Activated T-cell treated with anti-CD3 and anti-CD28 coated beads for 24 hours (primary cell): ENCODE data around the gene TEPSIN.

ENCODE experiments used
- DNase-seq: peaks from one replicate; pipeline ENCODE4 v3.0.0-alpha.2; 2020; ENCODE audit warnings: low read depth

TEPSIN gene, protein sequence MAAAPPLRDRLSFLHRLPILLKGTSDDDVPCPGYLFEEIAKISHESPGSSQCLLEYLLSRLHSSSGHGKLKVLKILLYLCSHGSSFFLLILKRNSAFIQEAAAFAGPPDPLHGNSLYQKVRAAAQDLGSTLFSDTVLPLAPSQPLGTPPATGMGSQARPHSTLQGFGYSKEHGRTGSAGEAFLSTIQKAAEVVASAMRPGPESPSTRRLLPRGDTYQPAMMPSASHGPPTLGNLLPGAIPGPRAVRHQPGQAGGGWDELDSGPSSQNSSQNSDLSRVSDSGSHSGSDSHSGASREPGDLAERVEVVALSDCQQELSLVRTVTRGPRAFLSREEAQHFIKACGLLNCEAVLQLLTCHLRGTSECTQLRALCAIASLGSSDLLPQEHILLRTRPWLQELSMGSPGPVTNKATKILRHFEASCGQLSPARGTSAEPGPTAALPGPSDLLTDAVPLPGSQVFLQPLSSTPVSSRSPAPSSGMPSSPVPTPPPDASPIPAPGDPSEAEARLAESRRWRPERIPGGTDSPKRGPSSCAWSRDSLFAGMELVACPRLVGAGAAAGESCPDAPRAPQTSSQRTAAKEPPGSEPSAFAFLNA

DNA sequence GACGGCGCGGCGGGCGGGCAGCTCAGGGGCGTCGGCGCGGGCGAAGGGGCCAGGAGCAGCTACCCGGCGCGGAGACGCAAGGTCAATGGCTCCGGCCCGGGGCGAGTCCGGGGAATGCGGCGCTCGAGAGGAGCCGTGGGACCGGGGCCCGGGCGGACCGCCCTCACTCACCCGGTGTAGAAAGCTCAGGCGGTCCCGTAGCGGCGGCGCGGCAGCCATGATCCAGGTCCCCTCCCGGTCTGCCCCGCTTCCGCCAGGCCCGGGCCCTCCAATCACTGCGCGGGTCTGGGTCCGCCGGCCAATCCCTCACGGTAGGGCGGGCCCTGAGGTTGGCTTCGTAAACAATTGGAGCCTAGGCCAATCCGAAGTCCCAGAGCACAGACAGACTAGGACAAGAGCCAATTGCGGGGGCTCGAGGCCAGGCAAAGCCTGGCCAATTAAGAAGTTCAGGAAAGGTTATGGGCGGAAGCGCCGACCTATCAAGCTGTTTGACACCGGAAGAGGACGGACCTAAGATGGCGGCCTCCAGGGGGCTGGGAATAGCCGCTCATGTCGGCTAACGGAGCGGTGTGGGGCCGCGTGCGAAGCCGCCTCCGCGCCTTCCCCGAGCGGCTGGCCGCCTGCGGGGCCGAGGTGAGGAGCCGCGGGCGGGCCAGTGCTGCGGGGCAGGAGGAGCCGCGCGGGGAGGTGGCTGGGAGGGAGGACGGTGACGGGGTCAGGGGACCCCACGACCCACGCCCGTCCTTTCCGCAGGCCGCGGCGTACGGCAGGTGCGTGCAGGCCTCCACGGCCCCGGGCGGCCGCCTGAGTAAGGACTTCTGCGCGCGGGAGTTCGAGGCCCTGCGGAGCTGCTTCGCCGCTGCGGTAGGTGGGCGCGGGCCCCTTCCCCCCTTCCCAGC, at the start of gene TEPSIN, which contains the start of gene NDUFAF8:
Gene TEPSIN (minus strand): TSS at position 241 of the 899 bp plus-strand sequence. CDS start 22 bp downstream, at position 219.
Gene NDUFAF8 (plus strand): TSS at position 504 of the 899 bp plus-strand sequence. CDS start 46 bp downstream, at position 550.
- DNase-seq, result peak; percentile 92

DNA sequence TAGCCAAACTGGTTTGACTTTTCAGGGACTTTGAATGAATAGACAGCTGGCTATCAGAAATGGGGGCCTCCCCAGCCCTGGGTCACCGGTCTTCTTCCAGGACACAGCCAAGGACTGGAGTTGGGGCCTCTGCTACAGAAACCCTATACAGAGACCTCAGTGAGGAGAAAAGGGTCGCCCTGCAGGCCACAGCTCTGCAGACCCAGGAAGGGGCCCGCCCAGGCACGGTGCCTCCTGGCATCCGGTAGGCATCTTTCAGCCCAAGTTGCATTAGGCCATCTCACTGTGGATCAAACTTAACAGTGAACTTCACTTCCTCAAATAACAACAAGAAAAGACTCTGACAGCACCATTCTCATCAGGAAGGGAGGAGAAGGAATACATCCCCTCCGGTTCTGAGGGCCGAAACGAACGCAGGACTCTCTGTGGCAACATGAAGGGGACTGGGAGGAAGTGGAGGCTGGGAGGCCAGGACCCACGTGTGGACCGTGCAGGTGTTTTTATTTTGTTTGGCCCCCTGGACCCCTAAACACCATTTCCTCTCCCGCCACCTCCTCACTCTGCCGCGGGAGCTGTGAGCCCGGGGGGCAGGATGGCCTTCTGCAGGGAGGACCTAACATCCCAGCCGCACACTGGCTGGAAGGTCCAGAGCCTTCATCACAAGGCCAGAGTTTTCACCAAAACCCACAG, 49.0 kb upstream of the TEPSIN start:
- DNase-seq, result no peak

DNA sequence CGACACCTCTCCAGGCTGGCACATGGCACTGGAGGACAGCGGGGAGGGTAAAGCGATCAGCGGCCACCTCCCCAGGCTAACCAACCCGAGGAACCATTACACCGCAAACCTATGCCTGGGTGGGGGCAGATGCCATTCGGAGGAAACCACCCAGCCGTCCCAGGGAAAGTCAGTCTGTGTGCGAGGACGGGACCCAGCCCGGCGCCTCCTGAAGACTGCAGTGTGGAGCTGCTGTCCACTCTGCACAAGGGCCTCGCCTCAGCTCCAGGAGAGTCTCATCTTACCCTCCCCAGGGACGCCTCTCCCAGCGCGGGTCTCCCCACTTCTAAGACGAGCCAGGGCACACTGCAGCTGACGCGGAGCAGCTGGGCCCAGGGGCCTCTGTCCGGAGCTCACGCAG, 48.3 kb upstream of the TEPSIN start:
- no peak for DNase-seq

DNA sequence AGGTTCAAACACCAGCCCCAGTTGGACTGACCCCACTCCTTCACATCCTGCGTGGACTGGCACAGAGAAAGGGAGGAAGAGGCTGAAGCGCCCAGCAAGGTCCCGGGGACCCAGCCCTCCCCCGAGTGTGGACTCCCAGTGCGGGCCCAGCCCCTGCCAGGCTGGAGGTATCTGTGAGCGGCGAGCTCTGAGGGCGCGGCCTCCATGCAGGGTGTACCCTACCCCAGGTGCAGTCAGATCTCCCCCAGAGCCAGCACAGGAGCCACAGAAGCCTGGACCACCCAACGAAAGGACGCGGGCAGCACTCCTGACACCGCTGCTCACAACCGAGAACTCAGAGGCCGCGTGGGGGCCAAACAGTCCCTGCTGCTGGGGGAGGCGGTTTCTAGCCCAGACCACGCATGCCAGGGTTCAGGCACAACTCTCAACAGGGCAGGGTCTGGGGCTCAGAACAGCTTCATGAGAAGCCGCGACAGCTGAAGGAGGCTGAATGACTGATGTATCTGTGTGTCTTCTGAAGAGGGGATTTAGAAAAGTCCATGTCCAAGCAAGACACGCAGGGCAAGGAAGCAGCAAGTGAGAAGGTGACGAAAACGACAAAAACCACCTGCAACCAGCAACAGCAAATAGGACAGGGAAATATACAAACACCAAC, 47.8 kb upstream of the TEPSIN start:
- DNase-seq, result no peak

DNA sequence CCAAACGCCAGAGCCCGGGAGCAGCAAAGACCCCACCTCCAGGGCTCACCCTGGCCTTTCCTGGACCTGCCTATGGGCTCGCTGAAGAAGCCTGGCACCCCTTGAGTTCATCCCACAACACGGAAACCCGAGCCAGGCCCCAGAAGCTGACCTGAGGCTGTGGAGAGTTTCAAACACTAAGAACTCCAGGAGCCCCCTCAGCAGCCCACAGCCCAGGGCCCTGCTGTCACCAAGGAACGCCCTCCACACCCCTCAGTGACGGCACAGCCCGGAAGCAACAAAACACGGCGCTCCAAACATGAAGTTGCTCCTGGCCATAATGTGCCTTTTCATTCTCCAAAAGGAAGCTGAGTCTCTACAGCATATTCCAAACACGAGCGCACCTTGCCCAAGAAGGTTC, 47.0 kb upstream of the TEPSIN start:
- no peak for DNase-seq

DNA sequence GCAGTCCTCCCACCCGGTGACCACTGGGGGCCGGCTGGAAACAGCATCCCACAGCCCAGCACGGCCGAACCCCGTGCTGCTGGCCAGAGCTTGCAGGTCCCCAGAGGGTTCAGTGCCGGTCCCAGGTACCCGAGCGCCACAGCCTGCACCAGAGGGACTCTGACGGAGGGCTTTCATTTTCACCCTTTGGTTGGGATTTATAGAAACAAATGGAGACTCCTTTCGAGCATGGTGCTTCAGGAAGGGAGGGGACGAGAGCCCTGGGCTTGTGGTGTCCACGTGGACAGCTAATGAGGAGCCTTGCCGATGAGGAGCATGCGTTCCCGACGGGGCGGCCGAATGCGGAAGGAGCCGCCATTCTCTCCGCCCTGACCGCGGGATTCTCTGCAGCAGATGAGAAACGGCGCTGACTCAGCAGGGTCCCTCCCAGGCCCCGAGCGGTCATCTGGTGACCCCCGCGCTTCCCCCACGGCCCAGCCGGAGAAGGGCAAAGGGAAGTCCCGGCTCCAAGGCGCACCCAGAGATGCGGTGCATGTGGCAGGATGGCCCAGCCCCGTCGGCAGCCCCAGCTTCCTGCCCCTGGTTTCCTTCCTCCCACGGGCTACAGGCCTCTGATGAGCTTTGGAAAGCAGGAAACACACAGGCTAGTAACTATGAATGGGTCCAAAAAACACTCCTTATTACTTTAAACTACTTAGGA, 46.5 kb upstream of the TEPSIN start:
- peak; percentile 50 for DNase-seq

DNA sequence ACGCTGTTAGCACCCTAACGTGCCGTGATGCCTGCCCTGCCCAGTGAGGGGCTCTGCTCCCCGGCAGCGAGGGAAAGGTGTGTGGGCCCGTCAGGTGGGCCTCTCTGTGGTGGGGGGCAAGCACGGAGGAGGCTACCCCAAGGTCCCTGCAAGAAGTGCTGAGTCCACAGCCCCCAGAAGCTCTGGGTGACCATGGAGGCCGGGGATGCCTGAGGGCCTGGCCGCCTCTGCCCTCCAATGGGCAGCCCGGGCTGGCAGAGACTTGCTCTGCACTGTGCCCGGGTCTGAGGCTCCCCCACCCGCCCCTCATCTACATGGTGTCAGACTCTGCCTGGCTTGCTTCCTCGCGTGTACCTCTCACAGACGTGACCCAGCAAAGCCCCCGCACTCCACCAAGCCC, 44.0 kb upstream of the TEPSIN start:
- no peak for DNase-seq

DNA sequence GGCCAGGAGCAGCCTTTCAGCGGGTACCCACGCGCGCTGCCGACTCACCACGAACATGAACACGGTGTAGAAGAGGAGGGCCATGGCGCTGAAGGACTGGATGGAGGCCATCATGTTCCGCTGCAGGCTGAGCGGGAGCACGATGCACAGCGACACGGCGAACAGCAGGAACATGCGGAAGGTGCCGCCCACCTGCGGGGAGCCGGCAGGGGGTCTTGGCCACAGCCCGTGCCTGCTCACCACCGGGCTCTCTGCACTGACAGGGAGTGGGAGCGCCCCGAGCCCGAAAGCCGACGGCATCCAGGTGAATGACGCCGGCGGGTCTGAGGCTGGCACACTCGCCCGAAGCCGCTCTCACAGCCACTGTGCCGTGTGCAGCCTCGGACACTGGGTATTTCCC, 43.3 kb upstream of the TEPSIN start:
- DNase-seq, result no peak

DNA sequence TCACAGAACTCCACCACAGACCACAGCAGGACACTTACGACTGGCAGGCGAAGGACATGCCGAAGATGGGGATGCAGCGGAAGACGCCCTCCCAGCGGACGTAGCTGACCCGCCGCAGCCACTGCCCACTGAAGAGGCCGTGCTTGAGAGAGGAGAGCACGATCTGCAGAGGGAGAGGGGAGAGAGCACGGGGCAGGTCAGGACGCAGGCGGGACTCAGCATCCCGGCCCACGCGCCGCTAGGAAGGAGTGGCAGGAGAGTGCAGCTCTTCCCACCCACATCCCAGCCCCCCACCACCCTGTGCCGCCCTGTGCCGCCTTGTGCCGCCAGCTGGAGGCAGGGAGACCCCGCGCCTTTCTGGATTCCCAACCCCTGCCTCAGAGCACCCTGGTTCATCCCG, 41.7 kb upstream of the TEPSIN start:
- no peak for DNase-seq

DNA sequence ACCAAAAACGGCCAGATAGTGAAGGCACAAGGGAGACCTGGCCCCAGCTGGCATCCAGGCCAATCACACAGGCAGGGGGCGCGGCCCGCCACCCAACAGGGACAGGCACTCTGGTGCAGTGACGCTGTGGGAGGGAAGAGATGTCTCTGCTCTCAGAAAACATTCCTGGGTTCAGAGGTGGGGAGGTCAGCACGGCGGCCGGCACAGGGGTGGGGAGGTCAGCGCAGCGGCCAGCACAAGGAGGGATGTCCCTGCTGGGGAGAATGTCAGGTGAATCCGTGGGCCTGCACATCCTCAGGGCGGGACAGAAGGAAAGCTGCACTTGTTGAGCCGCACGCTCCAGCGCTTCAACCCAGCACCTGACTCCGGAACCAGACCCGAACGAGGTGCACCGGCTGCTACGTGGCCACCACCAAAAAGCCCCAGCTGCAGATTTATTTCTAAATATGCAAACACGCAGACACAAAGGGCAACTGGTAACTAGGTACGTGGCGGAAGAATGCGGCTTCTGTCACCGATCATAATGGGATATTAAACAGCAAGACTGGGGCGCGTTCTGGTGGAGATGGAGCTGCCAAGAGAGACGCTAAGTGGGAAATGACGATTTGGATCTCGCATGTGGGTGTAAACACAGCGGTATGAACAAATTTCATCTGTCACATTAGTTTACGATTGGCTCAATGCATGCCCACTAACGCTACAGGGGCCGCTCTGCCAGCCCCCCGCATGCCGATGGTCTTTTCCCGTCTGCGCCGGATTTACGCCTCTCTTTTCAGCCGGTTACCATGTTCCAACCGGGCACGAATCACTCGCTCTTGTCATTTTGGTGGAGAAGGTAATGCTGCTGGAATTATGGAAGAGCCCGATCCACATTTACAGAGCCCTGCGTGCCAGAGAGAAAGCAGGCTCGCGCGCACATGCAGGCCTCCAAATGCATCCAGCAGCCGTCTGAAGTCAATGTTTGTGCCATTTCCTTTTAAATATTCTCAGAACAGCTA, 40.7 kb upstream of the TEPSIN start:
- DNase-seq, result no peak

DNA sequence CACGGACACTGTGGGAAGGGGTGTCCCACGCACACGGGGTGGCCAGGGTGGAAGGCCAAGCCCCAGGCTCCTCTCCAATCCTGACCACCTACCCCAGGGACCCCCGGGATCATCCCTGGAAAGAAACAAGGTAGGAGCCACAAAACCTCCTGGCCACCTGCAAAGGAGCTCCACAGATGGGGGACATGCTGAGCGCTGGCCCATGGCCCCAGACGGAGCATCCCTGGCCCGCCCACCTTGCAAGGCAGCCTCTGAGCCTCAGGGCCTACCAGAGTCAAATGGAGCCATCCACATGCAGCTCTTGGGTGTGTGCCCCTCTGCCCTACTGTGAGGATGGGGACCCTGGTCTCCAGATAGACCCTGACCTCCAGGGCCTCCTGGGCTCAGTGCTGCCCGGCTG, 40.0 kb upstream of the TEPSIN start:
- no peak for DNase-seq

DNA sequence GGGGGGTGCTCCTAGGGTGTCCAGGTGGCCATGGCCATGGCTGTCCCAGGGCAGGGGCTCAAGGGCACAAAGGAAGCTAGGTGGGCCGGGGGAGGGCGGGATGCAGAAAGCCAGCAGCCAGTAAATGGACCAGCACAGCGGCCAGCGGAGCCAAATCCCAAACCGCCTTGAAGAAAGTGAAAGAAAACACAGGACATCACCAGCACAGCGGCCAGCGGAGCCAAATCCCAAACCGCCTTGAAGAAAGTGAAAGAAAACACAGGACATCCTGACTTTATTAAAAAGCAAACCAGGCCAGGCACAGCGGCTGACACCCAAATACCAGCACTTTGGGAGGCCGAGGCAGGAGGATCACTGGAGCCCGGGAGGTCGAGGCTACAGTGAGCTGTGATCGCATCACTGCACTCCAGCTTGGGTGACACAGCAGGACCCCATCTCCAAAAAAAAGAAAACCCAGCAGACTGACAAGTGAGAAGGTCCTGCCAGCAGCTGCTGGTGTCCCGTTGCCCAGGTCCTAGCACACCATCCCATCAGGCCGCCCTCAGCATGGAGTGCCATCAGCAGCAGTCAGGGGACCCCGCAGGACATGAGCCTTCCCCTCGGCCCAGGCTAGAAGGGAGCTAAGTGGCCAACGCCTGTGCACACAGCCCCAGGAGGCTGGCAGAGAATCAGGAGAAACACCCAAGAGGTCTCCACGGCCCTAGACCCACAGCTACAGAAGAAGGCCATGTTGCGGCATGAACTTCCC, 39.3 kb upstream of the TEPSIN start:
- DNase-seq, result no peak

DNA sequence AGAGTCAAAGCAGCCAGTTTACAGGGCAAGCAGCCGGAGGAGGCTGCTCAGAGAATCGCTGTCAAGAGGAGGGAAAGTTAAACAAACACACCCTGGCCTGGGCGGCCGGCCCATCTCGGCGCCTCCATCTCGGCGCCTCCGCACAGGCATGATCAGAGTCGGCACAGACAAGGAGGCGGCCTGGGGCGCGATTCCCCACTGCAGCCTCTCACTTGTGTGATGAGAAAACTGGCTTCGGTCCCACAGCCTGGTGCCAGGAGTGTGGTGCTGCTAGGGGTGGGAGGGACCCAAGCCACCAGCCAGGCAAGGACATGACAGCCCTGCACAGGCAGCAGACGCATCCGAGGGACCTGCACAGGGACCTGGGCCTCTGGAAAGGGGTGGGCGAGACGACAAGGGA, 38.6 kb upstream of the TEPSIN start:
- DNase-seq, result no peak

DNA sequence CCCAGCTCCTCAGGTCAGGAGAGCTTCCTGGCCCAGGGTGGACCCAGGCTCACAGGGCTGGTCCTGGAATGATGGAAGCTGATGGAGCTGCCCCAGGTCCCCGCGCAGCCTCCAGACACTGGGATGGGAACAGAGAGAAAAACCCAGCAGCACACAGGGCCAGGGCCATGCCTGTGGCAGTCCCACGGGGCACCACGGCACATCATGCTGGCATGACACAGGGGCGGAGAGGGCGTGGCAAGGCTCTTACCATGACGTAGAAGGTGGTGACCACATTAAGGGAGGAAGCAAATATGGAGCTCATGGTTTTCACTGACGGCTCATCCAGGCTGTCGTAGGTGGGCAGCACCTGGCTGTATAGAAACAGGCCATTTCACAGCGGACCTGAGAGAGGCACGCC, 37.9 kb upstream of the TEPSIN start:
- DNase-seq, result no peak

DNA sequence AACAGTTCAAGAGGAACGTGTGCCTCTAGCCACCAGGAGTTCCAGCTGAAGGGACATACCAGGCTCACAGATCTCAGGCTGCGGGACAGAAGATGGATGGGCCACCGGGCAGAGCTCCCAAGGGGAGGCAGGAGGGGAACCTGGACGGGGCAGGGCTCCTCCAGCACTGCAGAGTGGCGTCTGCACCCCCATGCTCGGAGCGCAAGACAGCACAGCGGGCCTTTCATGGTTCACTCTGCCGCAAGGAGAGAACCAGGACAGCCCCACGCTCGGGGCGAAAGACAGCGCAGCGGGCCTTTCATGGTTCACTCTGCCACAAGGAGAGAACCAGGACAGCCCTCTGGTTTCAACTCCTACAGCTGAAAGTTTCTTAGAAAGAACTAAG, 35.6 kb upstream of the TEPSIN start:
- DNase-seq, result no peak

DNA sequence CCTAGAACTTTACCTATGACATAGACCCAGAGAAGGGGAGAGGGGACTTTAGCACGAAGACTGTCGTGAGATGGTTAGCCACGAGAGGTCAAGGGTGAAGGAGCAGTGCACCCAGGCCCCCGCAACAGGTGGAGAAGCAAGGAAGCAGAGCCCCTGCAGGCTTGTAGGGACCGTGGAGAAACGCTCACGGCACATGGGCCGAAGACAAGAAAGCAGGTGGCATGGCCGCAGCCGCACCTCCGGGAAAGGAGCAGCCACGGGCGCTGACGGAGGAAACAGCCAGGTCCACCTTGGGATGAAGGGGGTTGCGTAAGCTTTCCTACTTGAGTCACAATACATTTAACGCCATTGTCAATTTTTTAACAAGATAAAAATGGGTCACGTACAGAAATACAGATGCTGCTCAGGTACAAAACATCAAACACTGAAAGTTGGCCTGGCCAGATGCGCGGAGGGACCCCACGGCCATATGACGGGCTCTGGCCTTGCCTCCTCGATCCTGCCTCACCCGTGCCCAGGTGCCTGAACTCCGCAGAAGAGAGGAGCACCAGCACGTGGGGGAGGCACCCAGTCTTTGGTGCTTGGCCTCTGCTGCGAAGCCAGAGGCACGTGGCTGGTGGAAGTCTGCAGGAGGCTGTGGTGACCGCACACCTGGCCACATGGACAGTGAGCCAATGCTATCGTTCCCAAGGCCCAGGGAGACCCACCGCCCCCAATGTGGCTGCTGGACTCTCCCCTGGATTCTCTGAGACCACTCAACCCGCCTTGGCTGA, 35.0 kb upstream of the TEPSIN start:
- DNase-seq, result no peak

DNA sequence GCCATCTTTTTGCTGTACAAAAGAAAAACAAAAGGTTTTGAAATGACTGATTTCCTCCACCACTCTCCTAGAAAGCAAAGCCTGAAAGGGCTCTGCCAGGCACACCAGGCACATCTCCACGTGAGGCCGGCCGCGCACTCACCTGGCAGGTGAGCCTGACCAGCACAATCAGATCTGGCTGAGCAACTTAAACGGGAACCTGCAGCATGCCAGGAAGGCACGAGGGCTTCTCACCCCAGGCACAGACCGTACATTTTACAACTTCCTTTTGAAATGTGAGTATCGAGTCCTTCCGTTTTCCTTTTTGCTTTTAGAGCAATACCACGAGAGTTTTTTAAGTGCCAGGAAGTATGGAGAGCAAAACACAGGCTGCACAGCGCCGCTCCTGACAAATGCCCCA, 33.8 kb upstream of the TEPSIN start:
- no peak for DNase-seq

DNA sequence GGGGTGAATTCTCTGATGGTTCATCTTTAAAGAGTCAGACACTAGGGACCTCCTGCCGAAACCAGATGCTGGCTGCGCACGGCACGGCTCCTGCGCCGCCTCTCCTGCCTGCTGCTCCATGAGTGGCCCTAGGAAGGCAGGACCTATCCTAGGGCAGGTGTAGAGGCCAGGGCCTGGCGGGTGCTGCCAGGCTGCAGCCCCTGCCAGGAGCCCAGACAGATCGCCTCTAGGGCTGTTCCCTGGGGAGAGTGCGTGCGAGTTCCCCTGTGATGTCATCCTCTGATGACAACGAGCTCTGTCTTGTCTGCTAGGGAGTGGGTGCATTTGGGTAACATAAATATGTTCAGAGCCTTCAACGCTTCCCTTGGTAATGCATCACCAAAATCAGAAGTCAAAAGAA, 32.4 kb upstream of the TEPSIN start:
- no peak for DNase-seq
